GM12878 (cell line): Measurements from ENCODE around the gene FOSB. TPM values are rescaled to one million over a fixed set of nuclear protein-coding genes. Genes with fewer than 3 reads are reported as not detected.

Experiments used
- ATF7 ChIP-seq: fragments of 450-650 bp; IDR thresholded peaks from 2 replicates; pipeline ENCODE4 v1.6.1; 2016; ENCODE audit warnings: low read depth, mild to moderate bottlenecking
- BHLHE40 ChIP-seq, 2 experiments: fragments of 450-650 bp in 1 of 2; IDR thresholded peaks; 2 replicates each; pipeline ENCODE4 v1.6.1; 2011 to 2017; ENCODE audit warnings: low read depth in 2 of 2, borderline replicate concordance in 1 of 2, improper control_type of control experiment in 1 of 2, low read length in 1 of 2, mild to moderate bottlenecking in 1 of 2
- CBX3 ChIP-seq: fragments of 200-600 bp; sonication (generic); IDR thresholded peaks from 2 replicates; pipeline ENCODE4 v1.6.1; 2016; ENCODE audit warnings: low read depth, borderline replicate concordance
- CREM ChIP-seq: IDR thresholded peaks from 2 replicates; pipeline ENCODE4 v1.6.1; 2014; ENCODE audit warnings: antibody characterized with exemption, low read depth
- GABPA ChIP-seq: IDR thresholded peaks from 2 replicates; pipeline ENCODE4 v1.6.1; 2014; ENCODE audit warnings: antibody characterized with exemption, low read depth, mild to moderate bottlenecking, inconsistent platforms
- HDAC6 ChIP-seq: fragments of 200-600 bp; sonication (generic); IDR thresholded peaks from one replicate; pipeline ENCODE4 v1.8.0; 2017; ENCODE audit warnings: antibody characterized with exemption; ENCODE audit not compliant: unreplicated experiment
- HDGF ChIP-seq: fragments of 450-650 bp; IDR thresholded peaks from 2 replicates; pipeline ENCODE4 v1.6.1; 2016; ENCODE audit warnings: antibody characterized with exemption
- KDM1A ChIP-seq: fragments of 200-600 bp; sonication (generic); IDR thresholded peaks from 2 replicates; pipeline ENCODE4 v1.6.1; 2016; ENCODE audit warnings: borderline replicate concordance
- MTA3 ChIP-seq: IDR thresholded peaks from 2 replicates; pipeline ENCODE4 v1.6.1; 2012; ENCODE audit warnings: low read length, inconsistent platforms, borderline replicate concordance
- NBN ChIP-seq: fragments of 450-650 bp; IDR thresholded peaks from 2 replicates; pipeline ENCODE4 v1.6.1; 2016
- NR2F1 ChIP-seq: fragments of 450-650 bp; conservative IDR thresholded peaks from 2 replicates; pipeline ENCODE4 v1.6.1; 2017; ENCODE audit warnings: mild to moderate bottlenecking
- NRF1 ChIP-seq: conservative IDR thresholded peaks from 2 replicates; pipeline ENCODE4 v1.6.1; 2011; ENCODE audit warnings: mild to moderate bottlenecking, low read depth, low read length, improper control_type of control experiment
- TAF1 ChIP-seq: IDR thresholded peaks from 2 replicates; pipeline ENCODE4 v1.6.1; 2011; ENCODE audit warnings: mild to moderate bottlenecking, low read depth, low read length, borderline replicate concordance
- TARDBP ChIP-seq: IDR thresholded peaks from 2 replicates; pipeline ENCODE4 v1.6.1; 2016; ENCODE audit warnings: borderline replicate concordance
- TCF12 ChIP-seq: IDR thresholded peaks from 2 replicates; pipeline ENCODE4 v1.6.1; 2011; ENCODE audit warnings: low read depth, mild to moderate bottlenecking, low read length
- polyA plus RNA-seq, 11 experiments: library from polyadenylated mRNA; depleted of rRNA in 4 of 11; unstranded in 6 of 11; stranded (reverse) in 5 of 11; fragments of >200 nt; fragmentation: Nextera tagmentation in 4 of 11; fragmentation: Illumina TruSeq in 1 of 11; extraction: Ambion mirVana in 4 of 11; extraction: Trizol in 1 of 11; gene quantifications; 1 replicate in 1 of 11; 2 replicates in 10 of 11; pipeline versions ENCODE4 v1.2.1 to v1.2.3, GENCODE V29; 2011 to 2016; ENCODE audit warnings: inconsistent platforms in 2 of 11, missing spikeins in 2 of 11, low read depth in 1 of 11
- total RNA-seq, 4 experiments: library from RNA; depleted of rRNA in 3 of 4; stranded (reverse); fragments of >200 nt in 3 of 4; fragmentation: Illumina TruSeq in 1 of 4; extraction: Trizol in 1 of 4; gene quantifications; 2 replicates each; pipeline versions ENCODE4 v1.2.1 to v1.2.3, GENCODE V29; 2013 to 2021
- TF ChIP-seq, protein P1 (sequence below): IDR thresholded peaks from 2 replicates; pipeline ENCODE4 v1.6.1; 2012; ENCODE audit warnings: mild to moderate bottlenecking, low read depth, low read length
- TF ChIP-seq, protein P2 (sequence below): fragments of 450-650 bp; conservative IDR thresholded peaks from 2 replicates; pipeline ENCODE4 v1.6.1; 2017; ENCODE audit warnings: mild to moderate bottlenecking, moderate library complexity
- TF ChIP-seq, protein P3 (sequence below): IDR thresholded peaks from 2 replicates; pipeline ENCODE4 v1.6.1; 2012; ENCODE audit warnings: low read depth, low read length, improper control_type of control experiment
- TF ChIP-seq, protein P4 (sequence below): fragments of 150-350 bp; IDR thresholded peaks from 2 replicates; pipeline ENCODE4 v1.6.1; 2016; ENCODE audit warnings: low read depth, low read length
- TF ChIP-seq, protein P5 (sequence below): IDR thresholded peaks from 2 replicates; pipeline ENCODE4 v1.6.1; 2012; ENCODE audit warnings: low read depth, low read length, improper control_type of control experiment

FOSB gene
- total and polyA plus RNA-seq, 10 of the 15 experiments (the other 5 are each of a cell fraction or from before 2014, with no cell fraction given): 0.06 to 0.56 (median 0.26) TPM

DNA sequence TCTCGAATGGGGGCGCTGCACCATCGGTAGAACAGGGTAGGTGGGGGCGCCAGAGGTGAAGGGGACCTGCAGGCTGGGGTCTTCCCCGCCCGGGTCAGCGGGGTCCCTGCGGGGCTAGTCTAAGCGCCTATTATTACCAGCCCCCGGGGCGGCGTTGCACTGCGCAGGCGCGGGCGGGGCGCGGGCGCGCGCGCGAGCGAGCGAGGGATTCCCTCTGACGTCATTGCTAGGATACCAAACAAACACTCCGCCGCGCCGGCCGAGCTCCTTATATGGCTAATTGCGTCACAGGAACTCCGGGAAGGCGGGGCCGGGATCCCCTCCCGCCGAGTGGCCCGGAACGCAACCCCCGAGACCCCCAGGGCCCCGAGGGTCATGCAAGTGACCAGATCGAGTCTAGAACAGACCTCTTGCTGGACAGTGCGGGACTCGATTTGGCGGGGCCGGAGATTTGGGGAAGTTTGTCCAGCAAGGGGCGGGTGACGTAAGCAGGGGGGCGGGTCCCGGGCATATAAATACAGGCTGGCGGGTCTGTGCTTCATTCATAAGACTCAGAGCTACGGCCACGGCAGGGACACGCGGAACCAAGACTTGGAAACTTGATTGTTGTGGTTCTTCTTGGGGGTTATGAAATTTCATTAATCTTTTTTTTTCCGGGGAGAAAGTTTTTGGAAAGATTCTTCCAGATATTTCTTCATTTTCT is at the start of gene FOSB (continued):
- TF ChIP-seq, protein P1, sequence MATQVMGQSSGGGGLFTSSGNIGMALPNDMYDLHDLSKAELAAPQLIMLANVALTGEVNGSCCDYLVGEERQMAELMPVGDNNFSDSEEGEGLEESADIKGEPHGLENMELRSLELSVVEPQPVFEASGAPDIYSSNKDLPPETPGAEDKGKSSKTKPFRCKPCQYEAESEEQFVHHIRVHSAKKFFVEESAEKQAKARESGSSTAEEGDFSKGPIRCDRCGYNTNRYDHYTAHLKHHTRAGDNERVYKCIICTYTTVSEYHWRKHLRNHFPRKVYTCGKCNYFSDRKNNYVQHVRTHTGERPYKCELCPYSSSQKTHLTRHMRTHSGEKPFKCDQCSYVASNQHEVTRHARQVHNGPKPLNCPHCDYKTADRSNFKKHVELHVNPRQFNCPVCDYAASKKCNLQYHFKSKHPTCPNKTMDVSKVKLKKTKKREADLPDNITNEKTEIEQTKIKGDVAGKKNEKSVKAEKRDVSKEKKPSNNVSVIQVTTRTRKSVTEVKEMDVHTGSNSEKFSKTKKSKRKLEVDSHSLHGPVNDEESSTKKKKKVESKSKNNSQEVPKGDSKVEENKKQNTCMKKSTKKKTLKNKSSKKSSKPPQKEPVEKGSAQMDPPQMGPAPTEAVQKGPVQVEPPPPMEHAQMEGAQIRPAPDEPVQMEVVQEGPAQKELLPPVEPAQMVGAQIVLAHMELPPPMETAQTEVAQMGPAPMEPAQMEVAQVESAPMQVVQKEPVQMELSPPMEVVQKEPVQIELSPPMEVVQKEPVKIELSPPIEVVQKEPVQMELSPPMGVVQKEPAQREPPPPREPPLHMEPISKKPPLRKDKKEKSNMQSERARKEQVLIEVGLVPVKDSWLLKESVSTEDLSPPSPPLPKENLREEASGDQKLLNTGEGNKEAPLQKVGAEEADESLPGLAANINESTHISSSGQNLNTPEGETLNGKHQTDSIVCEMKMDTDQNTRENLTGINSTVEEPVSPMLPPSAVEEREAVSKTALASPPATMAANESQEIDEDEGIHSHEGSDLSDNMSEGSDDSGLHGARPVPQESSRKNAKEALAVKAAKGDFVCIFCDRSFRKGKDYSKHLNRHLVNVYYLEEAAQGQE: no peak
- TF ChIP-seq NBN: peak; percentile 95
- no peak for TF ChIP-seq MTA3
- TF ChIP-seq TAF1: peak; percentile 76
- no peak for TF ChIP-seq HDGF
- peak; percentile 78 for TF ChIP-seq HDAC6
- TF ChIP-seq NR2F1: peak; percentile 46; the same call in 1 of the 2 replicates
- peak in 1 of 2 experiments; percentile 59; a peak in 2 of 4 replicates for TF ChIP-seq BHLHE40 (IDR thresholded peaks at IDR 0.05; ENCODE audit: borderline replicate concordance in 1 of 2, low read depth in 2 of 2, low read length in 1 of 2)
- TF ChIP-seq, protein P2, sequence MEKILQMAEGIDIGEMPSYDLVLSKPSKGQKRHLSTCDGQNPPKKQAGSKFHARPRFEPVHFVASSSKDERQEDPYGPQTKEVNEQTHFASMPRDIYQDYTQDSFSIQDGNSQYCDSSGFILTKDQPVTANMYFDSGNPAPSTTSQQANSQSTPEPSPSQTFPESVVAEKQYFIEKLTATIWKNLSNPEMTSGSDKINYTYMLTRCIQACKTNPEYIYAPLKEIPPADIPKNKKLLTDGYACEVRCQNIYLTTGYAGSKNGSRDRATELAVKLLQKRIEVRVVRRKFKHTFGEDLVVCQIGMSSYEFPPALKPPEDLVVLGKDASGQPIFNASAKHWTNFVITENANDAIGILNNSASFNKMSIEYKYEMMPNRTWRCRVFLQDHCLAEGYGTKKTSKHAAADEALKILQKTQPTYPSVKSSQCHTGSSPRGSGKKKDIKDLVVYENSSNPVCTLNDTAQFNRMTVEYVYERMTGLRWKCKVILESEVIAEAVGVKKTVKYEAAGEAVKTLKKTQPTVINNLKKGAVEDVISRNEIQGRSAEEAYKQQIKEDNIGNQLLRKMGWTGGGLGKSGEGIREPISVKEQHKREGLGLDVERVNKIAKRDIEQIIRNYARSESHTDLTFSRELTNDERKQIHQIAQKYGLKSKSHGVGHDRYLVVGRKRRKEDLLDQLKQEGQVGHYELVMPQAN: peak; percentile 97
- TF ChIP-seq, protein P3, sequence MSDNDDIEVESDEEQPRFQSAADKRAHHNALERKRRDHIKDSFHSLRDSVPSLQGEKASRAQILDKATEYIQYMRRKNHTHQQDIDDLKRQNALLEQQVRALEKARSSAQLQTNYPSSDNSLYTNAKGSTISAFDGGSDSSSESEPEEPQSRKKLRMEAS: no peak
- TF ChIP-seq TARDBP: no peak
- TF ChIP-seq GABPA: no peak
- 0 out of 2 replicates have a peak, but pooled peaks have one; percentile 8 for TF ChIP-seq TCF12
- TF ChIP-seq, protein P4, sequence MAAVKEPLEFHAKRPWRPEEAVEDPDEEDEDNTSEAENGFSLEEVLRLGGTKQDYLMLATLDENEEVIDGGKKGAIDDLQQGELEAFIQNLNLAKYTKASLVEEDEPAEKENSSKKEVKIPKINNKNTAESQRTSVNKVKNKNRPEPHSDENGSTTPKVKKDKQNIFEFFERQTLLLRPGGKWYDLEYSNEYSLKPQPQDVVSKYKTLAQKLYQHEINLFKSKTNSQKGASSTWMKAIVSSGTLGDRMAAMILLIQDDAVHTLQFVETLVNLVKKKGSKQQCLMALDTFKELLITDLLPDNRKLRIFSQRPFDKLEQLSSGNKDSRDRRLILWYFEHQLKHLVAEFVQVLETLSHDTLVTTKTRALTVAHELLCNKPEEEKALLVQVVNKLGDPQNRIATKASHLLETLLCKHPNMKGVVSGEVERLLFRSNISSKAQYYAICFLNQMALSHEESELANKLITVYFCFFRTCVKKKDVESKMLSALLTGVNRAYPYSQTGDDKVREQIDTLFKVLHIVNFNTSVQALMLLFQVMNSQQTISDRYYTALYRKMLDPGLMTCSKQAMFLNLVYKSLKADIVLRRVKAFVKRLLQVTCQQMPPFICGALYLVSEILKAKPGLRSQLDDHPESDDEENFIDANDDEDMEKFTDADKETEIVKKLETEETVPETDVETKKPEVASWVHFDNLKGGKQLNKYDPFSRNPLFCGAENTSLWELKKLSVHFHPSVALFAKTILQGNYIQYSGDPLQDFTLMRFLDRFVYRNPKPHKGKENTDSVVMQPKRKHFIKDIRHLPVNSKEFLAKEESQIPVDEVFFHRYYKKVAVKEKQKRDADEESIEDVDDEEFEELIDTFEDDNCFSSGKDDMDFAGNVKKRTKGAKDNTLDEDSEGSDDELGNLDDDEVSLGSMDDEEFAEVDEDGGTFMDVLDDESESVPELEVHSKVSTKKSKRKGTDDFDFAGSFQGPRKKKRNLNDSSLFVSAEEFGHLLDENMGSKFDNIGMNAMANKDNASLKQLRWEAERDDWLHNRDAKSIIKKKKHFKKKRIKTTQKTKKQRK: no peak
- TF ChIP-seq, protein P5, sequence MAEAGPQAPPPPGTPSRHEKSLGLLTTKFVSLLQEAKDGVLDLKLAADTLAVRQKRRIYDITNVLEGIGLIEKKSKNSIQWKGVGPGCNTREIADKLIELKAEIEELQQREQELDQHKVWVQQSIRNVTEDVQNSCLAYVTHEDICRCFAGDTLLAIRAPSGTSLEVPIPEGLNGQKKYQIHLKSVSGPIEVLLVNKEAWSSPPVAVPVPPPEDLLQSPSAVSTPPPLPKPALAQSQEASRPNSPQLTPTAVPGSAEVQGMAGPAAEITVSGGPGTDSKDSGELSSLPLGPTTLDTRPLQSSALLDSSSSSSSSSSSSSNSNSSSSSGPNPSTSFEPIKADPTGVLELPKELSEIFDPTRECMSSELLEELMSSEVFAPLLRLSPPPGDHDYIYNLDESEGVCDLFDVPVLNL: no peak
- TF ChIP-seq CREM: peak; percentile 96
- no peak for TF ChIP-seq CBX3
- TF ChIP-seq NRF1: peak; percentile 83
- TF ChIP-seq KDM1A: no peak
- peak; percentile 99 for TF ChIP-seq ATF7
